GM21723 (cell line): Measurements from ENCODE around the gene UBL4A.
A peak's percentile ranks its signal among the peaks of the same experiment; 100 is the strongest.

ENCODE experiments used
- ATAC-seq: cut with Tn5 transposase; IDR thresholded peaks from one replicate; pipeline ENCODE4 v1.9.1; 2021; ENCODE audit warnings: mild to moderate bottlenecking, moderate library complexity; ENCODE audit not compliant: unreplicated experiment

The UBL4A gene

GRCh38 chrX:154483325-154483724 lies 3.1 kb downstream of the UBL4A start:
- no peak for ATAC-seq

- no peak for ATAC-seq
These were observed 3.6 kb downstream of the UBL4A start for GRCh38 chrX:154482786-154483185.

GRCh38 chrX:154481911-154482601 lies 4.4 kb downstream of the UBL4A start:
- no peak for ATAC-seq

GRCh38 chrX:154481195-154481594 lies 5.2 kb downstream of the UBL4A start:
- no peak for ATAC-seq

- ATAC-seq: peak; percentile 91
These were observed 7.4 kb downstream of the UBL4A start, which contains the start of gene LAGE3 for GRCh38 chrX:154478728-154479622. LAGE3 (minus strand) TSS chrX:154479281; CDS start chrX:154478915, 366 bp downstream.

GRCh38 chrX:154477891-154478477 lies 8.4 kb downstream of the UBL4A start:
- ATAC-seq: no peak

- ATAC-seq: no peak
These were observed 9.6 kb downstream of the UBL4A start for GRCh38 chrX:154476821-154477220.

- no peak for ATAC-seq
These were observed 12.7 kb downstream of the UBL4A start for GRCh38 chrX:154473683-154474082.

GRCh38 chrX:154472685-154473632 lies 13.5 kb downstream of the UBL4A start:
- ATAC-seq: no peak

- no peak for ATAC-seq
These were observed 14.4 kb downstream of the UBL4A start for GRCh38 chrX:154471839-154472684.

GRCh38 chrX:154470914-154471568 lies 15.4 kb downstream of the UBL4A start:
- ATAC-seq: no peak

GRCh38 chrX:154470434-154470833 lies 16.0 kb downstream of the UBL4A start:
- no peak for ATAC-seq

- no peak for ATAC-seq
These were observed 16.5 kb downstream of the UBL4A start for GRCh38 chrX:154469880-154470279.

- ATAC-seq: no peak
These were observed 17.3 kb downstream of the UBL4A start for GRCh38 chrX:154469114-154469513.

GRCh38 chrX:154468217-154468616 lies 18.2 kb downstream of the UBL4A start:
- no peak for ATAC-seq

- ATAC-seq: no peak
These were observed 18.9 kb downstream of the UBL4A start for GRCh38 chrX:154467556-154467955.

- ATAC-seq: no peak
These were observed 19.5 kb downstream of the UBL4A start for GRCh38 chrX:154466907-154467306.

- no peak for ATAC-seq
These were observed 20.4 kb downstream of the UBL4A start for GRCh38 chrX:154466036-154466435.

GRCh38 chrX:154465601-154466000 lies 20.8 kb downstream of the UBL4A start:
- no peak for ATAC-seq
